CMK (cell line): ENCODE results near the gene GFPT1.
"Not testable (repeated sequence)": the region's sequence is repeated elsewhere in the genome, so short reads cannot be mapped to it uniquely, and the experiment has no call there.

Experiments
- DNase-seq: peaks from one replicate; pipeline ENCODE4 v3.0.0-alpha.2; 2010; ENCODE audit warnings: low read depth

The GFPT1 gene

GRCh38 chr2:69386789-69387734 lies at the start of gene GFPT1:
Gene GFPT1 (minus strand): TSS chr2:69387227. CDS start chr2:69387071, 156 bp downstream.
- peak; percentile 76 for DNase-seq

- no peak for DNase-seq
Observed at GRCh38 chr2:69436596-69436937, 49.5 kb upstream of the GFPT1 start.

GRCh38 chr2:69434753-69435152 lies 47.7 kb upstream of the GFPT1 start:
- no peak for DNase-seq

GRCh38 chr2:69429491-69430183 lies 42.6 kb upstream of the GFPT1 start:
- no peak for DNase-seq

GRCh38 chr2:69428981-69429380 lies 42.0 kb upstream of the GFPT1 start:
- DNase-seq = no peak

GRCh38 chr2:69424419-69424818 lies 37.4 kb upstream of the GFPT1 start:
- DNase-seq = no peak

- no peak for DNase-seq
Observed at GRCh38 chr2:69422198-69422597, 35.2 kb upstream of the GFPT1 start.

GRCh38 chr2:69419111-69419510 lies 32.1 kb upstream of the GFPT1 start:
- DNase-seq = not testable (repeated sequence)

- no peak for DNase-seq
Observed at GRCh38 chr2:69416147-69416546, 29.1 kb upstream of the GFPT1 start.

- DNase-seq = no peak
Observed at GRCh38 chr2:69411120-69411519, 24.1 kb upstream of the GFPT1 start.

GRCh38 chr2:69405306-69405705 lies 18.3 kb upstream of the GFPT1 start:
- no peak for DNase-seq

GRCh38 chr2:69400121-69400520 lies 13.1 kb upstream of the GFPT1 start:
- no peak for DNase-seq

GRCh38 chr2:69397234-69397633 lies 10.2 kb upstream of the GFPT1 start:
- no peak for DNase-seq

GRCh38 chr2:69395866-69396265 lies 8.8 kb upstream of the GFPT1 start:
- DNase-seq = no peak

- DNase-seq = no peak
Observed at GRCh38 chr2:69393963-69394362, 6.9 kb upstream of the GFPT1 start.

- DNase-seq = no peak
Observed at GRCh38 chr2:69390471-69390870, 3.4 kb upstream of the GFPT1 start.

GRCh38 chr2:69390001-69390400 lies 3.0 kb upstream of the GFPT1 start:
- DNase-seq = no peak

GRCh38 chr2:69389271-69389670 lies 2.2 kb upstream of the GFPT1 start:
- no peak for DNase-seq

GRCh38 chr2:69387770-69388481 lies 899 bp upstream of the GFPT1 start:
- no peak for DNase-seq

GRCh38 chr2:69386360-69386759 lies 667 bp downstream of the GFPT1 start:
- DNase-seq = no peak

GRCh38 chr2:69385443-69386151 lies 1.4 kb downstream of the GFPT1 start:
- DNase-seq = no peak

- no peak for DNase-seq
Observed at GRCh38 chr2:69384618-69385081, 2.4 kb downstream of the GFPT1 start.
